Myometrial cell (primary cell): ENCODE data around the gene ZNF23. TPM values are rescaled to one million over a fixed set of nuclear protein-coding genes. Genes with fewer than 3 reads are reported as not detected.

Source experiments
- total RNA-seq: library from RNA; depleted of rRNA; stranded (reverse); fragments of >200 nt; gene quantifications from 2 replicates; pipeline ENCODE4 v1.2.3, GENCODE V29; 2015

ZNF23 gene
- total RNA-seq = 6.3 and 6.7 TPM in 2 replicates

DNA sequence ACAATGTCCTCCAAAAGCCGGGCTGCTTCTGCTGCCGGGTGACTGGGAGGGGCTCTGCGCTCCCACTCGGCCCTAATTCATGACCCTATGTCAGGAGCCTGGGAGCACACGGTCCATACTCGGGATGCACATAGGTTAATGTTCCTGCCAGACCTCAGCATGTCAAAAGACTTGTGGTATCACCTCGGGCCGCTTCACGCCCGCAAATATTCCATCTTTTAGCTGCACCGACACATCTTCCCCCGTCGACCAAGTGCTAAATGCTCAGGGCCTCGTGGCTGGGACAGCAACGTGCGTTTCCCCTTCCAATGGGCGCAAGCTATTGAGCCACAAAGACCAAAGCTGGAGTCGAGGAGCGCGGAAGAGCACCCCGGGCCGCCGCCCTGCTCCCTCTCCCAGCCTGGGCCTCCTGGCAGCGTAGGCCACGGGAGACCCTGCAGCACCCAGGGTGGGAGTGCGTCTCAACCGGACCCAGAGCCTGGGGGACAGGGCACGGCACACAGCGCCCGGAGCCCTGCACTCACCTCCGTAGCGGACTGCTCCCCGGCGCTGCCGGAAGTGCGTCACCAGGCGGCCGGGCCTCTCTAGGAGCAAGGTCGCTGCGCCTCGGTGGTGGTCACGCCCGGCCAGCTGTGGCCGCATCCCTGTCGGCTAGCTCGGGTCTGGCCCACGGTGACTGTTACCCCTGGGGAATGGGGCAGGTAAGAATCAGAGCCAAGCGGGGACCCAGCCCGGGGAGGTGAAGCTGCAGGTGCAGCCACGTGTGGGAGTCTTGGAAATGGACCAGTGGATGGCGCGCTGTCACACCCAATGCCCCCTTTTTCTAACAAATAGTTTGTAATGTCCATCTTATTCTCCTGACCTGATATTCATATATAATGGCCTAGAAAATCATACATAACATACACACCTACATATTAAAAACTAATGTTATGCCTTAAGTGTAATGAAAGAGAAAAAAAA is at the start of gene ZNF23:
ZNF23 (minus strand) TSS at position 562 of the 963 bp plus-strand sequence. CDS start 5,451 bp downstream, outside the sequence.

DNA sequence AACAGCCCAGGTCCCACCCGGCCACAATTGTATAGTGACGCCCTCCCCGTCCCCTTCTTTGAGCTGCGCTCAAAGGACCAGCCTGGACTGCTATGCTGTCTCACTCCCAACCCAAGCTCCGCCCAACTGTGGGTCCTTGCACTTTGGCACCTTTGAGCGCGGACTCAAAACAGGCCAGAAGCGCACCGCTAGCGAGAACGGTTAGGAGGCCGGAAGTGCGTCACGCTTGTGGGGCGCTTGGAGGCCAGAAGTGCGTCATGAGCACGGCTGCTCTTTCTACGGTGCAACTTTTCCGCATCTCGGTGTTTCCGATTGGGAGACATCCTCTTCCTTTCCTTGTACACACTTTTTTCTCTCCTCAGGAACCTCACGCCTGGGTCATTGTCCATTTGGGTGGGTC is 27.1 kb upstream of the ZNF23 start, which contains the start of gene ZNF19:
ZNF19 (minus strand) TSS at position 203 of the 400 bp plus-strand sequence. CDS start 7,210 bp downstream, outside the sequence.

GRCh38 chr16:71442051-71442440 is 20.0 kb downstream of the ZNF23 start, which contains the start of gene TLE7:
Gene TLE7 (minus strand): TSS chr16:71442054. CDS start chr16:71433324, 8,730 bp downstream.

Other genes with a start within 250 kb of the ZNF23 start
- gene HYDIN, start 231.5 kb downstream of the ZNF23 start, total RNA-seq = 0.18 TPM in 1 of 2 replicates, not detected in the other
- 16.1 and 23.6 TPM in 2 replicates for gene CMTR2, start 172.8 kb downstream of the ZNF23 start, total RNA-seq
- not detected in 2 replicates for gene CALB2, start 103.5 kb downstream of the ZNF23 start, total RNA-seq
- gene TLE7, start 20.2 kb downstream of the ZNF23 start, total RNA-seq = not detected in 2 replicates
- 1.1 and 11.5 TPM in 2 replicates for gene ZNF19, start 27.1 kb upstream of the ZNF23 start, total RNA-seq
- gene CHST4, start 64.2 kb upstream of the ZNF23 start, total RNA-seq = not detected in 2 replicates
- gene TAT, start 114.8 kb upstream of the ZNF23 start, total RNA-seq = not detected in 2 replicates
- not detected in 2 replicates for gene MARVELD3, start 163.9 kb upstream of the ZNF23 start, total RNA-seq